Cortex of kidney (tissue), 1 donor: ENCODE data around the gene OR2T34.
"Not testable (repeated sequence)": the region's sequence is repeated elsewhere in the genome, so short reads cannot be mapped to it uniquely, and the experiment has no call there.

Source experiments
- DNase-seq: peaks from one replicate; lab custom pipeline; 2025; lab: John Stamatoyannopoulos, UW

Gene OR2T34

DNA sequence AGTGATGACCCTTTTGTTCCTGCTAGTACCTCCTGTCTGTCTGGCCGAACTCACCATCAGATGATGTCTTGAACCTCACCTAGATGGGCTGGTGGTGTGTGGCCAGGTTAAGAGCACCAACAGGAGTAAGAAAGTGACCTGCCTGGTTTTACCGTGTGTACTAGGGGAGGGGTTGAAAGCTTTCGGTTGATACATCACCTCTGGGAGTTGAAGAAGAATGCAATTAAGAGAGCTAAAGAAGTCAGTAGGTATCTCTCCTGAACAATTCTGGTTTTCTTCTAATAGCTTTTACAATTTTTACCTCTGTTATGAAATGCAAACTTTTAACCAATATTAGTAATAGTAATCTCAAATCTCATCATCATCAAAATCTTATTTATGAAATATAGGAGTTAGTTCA is 11.9 kb downstream of the OR2T34 start, which contains the start of gene OR2T29:
Gene OR2T29 (minus strand): TSS at position 101 of the 400 bp plus-strand sequence. CDS start 3,281 bp downstream, outside the sequence.
- DNase-seq = not testable (repeated sequence)

DNA sequence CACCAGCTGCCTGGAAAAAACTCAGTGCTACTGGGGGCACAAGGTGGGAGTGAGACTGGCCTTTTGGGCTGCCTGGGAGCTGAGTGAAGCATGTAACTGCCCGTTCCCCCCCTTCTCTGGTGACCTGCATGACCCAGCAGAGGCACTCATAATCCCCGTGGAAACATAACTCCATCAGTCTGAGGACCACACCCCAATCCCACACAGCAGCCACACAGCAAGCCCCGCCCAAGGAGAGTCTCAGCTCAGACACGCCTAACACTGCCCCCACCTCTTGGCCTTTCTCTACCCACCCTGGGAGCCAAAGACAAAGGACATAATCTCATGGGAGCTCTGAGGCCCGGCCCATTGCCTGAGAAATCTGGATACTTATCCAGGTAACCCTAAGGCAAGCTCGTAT is 23.5 kb downstream of the OR2T34 start:
- not testable (repeated sequence) for DNase-seq

DNA sequence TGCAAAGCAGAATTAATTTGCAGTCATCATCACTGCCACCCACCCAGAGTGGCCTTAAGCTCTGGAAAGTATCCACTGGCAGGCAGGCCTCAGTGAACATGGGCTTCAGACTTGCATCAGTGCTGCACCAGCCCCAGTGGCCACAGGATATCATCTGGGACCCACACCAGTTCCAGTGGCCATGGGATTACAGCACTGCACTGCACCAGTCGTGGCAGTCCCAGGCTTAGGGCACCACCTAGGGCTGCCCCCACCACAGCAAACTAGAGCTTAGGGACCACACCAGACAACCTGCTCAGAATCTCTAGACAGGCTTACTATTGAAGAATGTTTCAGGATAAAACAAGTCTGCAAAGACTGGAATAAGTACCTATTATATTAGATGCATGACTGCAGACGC is 27.2 kb downstream of the OR2T34 start:
- not testable (repeated sequence) for DNase-seq

DNA sequence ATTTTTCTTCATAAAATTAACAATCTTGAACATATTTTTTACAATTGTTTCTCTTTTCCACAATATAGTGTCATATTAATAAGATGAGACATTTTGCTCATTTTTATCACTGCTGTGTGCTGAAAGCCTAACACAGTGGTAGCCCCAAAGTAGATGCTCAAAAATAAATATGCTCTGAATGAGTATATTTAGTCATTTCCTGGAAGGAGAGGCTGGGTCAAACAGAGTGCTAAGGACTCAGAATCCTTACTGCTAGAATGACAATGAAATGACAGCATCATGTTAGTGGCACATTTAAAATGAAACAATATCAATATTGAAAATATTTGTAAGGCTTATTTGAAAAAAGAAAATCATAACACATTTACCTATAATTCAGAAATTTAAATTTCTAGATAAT is 37.1 kb downstream of the OR2T34 start:
- not testable (repeated sequence) for DNase-seq
